ENCODE results near the gene CACNA1B. TPM values are rescaled to one million over a fixed set of nuclear protein-coding genes. Genes with fewer than 3 reads are reported as not detected.

The CACNA1B gene
- total and polyA plus RNA-seq, 9 of the 15 experiments (the other 6 are each of a cell fraction or from before 2014, with no cell fraction given), result 0.01 to 0.04 TPM; not detected in 7

DNA sequence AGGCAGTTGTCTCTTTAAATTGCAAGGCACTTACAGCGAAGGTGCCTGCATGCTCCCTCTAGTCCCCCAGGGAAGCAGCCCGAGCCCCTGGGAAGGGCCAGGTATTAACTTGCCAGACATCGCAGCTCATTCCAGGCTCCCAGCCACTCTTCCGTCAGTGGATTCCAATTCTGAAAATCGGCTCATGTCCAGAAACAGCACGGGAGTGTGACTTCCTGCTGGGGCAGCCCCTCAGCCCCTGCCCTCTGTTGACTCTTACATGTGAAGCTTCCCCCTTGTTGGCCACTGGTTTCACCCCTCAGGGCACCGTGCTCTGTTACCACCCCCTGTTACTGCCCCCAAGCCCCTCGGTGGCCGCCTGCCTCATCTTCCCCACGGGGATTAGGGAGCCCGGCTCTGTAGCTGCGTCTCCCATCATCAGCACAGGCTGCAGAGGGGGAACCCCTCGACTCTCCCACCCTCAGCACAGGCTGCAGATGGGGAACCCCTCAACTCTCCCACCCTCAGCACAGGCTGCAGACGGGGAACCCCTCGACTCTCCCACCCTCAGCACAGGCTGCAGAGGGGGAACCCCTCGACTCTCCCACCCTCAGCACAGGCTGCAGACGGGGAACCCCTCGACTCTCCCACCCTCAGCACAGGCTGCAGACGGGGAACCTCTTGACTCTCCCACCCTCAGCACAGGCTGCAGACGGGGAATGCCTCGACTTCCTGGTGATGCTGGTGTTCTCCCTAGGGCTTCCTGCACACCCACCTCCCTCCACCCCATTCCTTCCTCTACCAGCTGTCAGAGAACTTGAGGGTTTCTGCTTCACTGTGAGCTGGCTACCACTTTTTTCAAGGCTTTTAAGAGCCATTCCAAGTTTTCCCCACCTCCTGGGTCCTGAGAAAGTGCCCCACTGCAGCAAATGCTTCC is 11.1 kb upstream of the CACNA1B start:
- FAIRE-seq, result no peak
- Histone ChIP-seq H3K9me1 (ENCODE audit: control insufficient read depth, insufficient read depth, low read length) (no peaks in the 10 kb centered on the region), H2AFZ (ENCODE audit: low read depth, low read length) (no peak overlapping the region), H3K27ac (ENCODE audit: extremely low read depth, low read depth, low read length) (no peak overlapping the region), H3K79me2 (ENCODE audit: control insufficient read depth, insufficient read depth, low read length) (no peaks in the 10 kb centered on the region), H3K27me3 (ENCODE audit: control insufficient read depth in 2 of 2, insufficient read depth in 2 of 2, low read length in 2 of 2) (peaks cover 23 to 46% of the 10 kb centered on the region in 2 experiments), H3K36me3 (ENCODE audit: control insufficient read depth, insufficient read depth, low read length) (no peaks in the 10 kb centered on the region), H3K9me3 (replicated peaks; ENCODE audit: control insufficient read depth, insufficient read depth, low read depth, low read length) (no peaks in the 10 kb centered on the region), H3K4me1 (replicated peaks in 1 of 2; ENCODE audit: control insufficient read depth in 2 of 2, insufficient read depth in 2 of 2, low read length in 2 of 2) (no peaks in the 10 kb centered on the region), H3K9ac (ENCODE audit: insufficient read depth in 1 of 2, low read depth in 2 of 2, low read length in 2 of 2) (no peak overlapping the region), H3K4me2 (ENCODE audit: insufficient read depth, low read length) (no peak overlapping the region), H3K4me3 (no peak overlapping the region), H4K20me1 (replicated peaks; ENCODE audit: control insufficient read depth, insufficient read depth, low read length) (no peaks in the 10 kb centered on the region)
- ATAC-seq, result no peak
- intact Hi-C loops (cut with micrococcal nuclease) (no loop called here), in situ Hi-C loops (cut with MboI) (no loop called here)
- 4% methylated on average over 16 of the region's 21 CpGs for WGBS (ENCODE audit: insufficient coverage, low coverage, missing lambda C conversion rate)
- BruUV-seq (replicated peaks), result no TSS peak
- peak in 1 of 4 experiments; percentile 2 for DNase-seq (ENCODE audit: extremely low read depth in 1 of 4, low spot score in 3 of 4)
- CTCF ChIA-PET (ENCODE audit: low intra/inter-chr PET ratio), result no interaction called here
- POLR2A ChIA-PET, result interaction anchor here (0.6 to 1.3 kb wide), 2 partner anchors 8 to 1776 kb away, joined by 3 to 5 read pairs; no protein-coding TSS in a partner anchor
- TF ChIP-seq HMGN3 (IDR thresholded peaks at IDR 0.05; ENCODE audit: borderline replicate concordance, extremely low read depth, insufficient read length, low read depth, low read length), result no peak
- no peak for TF ChIP-seq SMC3 (conservative IDR thresholded peaks at IDR 0.05; ENCODE audit: insufficient read depth, low read depth, low read length)
- TF ChIP-seq SIN3A (IDR thresholded peaks at IDR 0.05; ENCODE audit: borderline replicate concordance in 2 of 2, control insufficient read depth in 1 of 2, low read depth in 2 of 2, low read length in 2 of 2), result no peak
- TF ChIP-seq, protein P1, sequence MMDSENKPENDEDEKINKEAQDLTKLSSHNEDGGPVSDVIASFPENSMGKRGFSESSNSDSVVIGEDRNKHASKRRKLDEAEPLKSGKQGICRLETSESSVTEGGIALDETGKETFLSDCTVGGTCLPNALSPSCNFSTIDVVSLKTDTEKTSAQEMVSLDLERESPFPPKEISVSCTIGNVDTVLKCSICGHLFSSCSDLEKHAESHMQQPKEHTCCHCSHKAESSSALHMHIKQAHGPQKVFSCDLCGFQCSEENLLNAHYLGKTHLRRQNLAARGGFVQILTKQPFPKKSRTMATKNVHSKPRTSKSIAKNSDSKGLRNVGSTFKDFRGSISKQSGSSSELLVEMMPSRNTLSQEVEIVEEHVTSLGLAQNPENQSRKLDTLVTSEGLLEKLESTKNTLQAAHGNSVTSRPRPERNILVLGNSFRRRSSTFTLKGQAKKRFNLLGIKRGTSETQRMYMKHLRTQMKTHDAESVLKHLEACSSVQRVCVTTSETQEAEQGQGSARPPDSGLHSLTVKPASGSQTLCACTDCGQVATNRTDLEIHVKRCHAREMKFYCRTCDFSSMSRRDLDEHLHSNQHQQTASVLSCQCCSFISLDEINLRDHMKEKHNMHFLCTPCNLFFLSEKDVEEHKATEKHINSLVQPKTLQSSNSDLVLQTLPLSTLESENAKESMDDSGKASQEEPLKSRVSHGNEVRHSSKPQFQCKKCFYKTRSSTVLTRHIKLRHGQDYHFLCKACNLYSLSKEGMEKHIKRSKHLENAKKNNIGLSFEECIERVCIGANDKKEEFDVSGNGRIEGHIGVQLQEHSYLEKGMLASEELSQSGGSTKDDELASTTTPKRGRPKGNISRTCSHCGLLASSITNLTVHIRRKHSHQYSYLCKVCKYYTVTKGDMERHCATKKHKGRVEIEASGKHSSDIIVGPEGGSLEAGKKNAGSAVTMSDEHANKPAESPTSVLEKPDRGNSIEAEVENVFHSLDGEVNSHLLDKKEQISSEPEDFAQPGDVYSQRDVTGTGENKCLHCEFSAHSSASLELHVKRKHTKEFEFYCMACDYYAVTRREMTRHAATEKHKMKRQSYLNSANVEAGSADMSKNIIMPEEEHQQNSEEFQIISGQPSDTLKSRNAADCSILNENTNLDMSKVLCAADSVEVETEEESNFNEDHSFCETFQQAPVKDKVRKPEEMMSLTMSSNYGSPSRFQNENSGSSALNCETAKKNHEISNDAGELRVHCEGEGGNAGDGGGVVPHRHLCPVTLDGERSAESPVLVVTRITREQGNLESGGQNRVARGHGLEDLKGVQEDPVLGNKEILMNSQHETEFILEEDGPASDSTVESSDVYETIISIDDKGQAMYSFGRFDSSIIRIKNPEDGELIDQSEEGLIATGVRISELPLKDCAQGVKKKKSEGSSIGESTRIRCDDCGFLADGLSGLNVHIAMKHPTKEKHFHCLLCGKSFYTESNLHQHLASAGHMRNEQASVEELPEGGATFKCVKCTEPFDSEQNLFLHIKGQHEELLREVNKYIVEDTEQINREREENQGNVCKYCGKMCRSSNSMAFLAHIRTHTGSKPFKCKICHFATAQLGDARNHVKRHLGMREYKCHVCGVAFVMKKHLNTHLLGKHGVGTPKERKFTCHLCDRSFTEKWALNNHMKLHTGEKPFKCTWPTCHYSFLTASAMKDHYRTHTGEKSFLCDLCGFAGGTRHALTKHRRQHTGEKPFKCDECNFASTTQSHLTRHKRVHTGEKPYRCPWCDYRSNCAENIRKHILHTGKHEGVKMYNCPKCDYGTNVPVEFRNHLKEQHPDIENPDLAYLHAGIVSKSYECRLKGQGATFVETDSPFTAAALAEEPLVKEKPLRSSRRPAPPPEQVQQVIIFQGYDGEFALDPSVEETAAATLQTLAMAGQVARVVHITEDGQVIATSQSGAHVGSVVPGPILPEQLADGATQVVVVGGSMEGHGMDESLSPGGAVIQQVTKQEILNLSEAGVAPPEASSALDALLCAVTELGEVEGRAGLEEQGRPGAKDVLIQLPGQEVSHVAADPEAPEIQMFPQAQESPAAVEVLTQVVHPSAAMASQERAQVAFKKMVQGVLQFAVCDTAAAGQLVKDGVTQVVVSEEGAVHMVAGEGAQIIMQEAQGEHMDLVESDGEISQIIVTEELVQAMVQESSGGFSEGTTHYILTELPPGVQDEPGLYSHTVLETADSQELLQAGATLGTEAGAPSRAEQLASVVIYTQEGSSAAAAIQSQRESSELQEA (IDR thresholded peaks at IDR 0.05; ENCODE audit: low read depth), result no peak
- TF ChIP-seq ZNF780A (CRISPR knock-in tag; IDR thresholded peaks at IDR 0.05), result no peak
- TF ChIP-seq ZNF79 (CRISPR knock-in tag; IDR thresholded peaks at IDR 0.05; ENCODE audit: low read depth), result no peak
- TF ChIP-seq ZNF551 (CRISPR knock-in tag; IDR thresholded peaks at IDR 0.05), result no peak
- no peak for TF ChIP-seq PRMT5 (CRISPR knock-in tag; IDR thresholded peaks at IDR 0.05)
- no peak for TF ChIP-seq SNIP1 (IDR thresholded peaks at IDR 0.05; ENCODE audit: low read depth)
- no peak for TF ChIP-seq GTF2E2 (tag; IDR thresholded peaks at IDR 0.05)
- TF ChIP-seq MTA2 (IDR thresholded peaks at IDR 0.05; ENCODE audit: low read depth), result no peak
